ENCODE results near the gene RRAS2. TPM values are rescaled to one million over a fixed set of nuclear protein-coding genes. Genes with fewer than 3 reads are reported as not detected.

The RRAS2 gene
- total and polyA plus RNA-seq, 5 experiments from 2014 or later, result 6.1 to 19.0 (median 16.0) TPM

DNA sequence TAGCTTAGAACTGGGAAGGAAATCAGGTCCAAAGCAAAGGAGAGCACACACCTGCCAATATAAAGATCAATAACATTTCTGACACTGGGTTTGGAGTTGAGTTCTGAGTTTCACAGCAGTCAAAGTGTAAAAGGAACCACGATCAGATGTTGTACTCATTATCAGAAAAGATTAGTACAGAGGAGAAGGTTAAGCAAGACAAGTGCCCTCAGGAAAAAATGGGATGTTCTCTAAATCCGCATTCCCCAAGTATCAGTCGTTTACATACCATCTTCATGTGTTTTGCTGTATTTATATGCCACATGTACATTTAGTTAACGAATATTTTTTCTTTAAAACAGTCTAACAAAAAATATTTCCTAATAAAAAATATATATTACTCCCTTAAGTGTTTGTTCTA, 23.0 kb upstream of the RRAS2 start:
- H3K9me3 Mint-ChIP-seq, result no peaks in the 10 kb centered on the region
- no peak overlapping the region for H3K27ac Mint-ChIP-seq
- H3K36me3 Mint-ChIP-seq, result no peaks in the 10 kb centered on the region
- peak overlapping the region in 8 of 10 donors; percentile 12 to 83 (median 70) for H3K4me3 Mint-ChIP-seq
- H3K27me3 Mint-ChIP-seq, result peaks cover 10 to 26% (median 12%) of the 10 kb centered on the region in 5 donors
- no peak for ATAC-seq
- no peak for DNase-seq
- H3K4me1 Mint-ChIP-seq, result peaks cover 0 to 9% (median 2%) of the 10 kb centered on the region in 4 donors
- POLR2A ChIA-PET, result no interaction called here

DNA sequence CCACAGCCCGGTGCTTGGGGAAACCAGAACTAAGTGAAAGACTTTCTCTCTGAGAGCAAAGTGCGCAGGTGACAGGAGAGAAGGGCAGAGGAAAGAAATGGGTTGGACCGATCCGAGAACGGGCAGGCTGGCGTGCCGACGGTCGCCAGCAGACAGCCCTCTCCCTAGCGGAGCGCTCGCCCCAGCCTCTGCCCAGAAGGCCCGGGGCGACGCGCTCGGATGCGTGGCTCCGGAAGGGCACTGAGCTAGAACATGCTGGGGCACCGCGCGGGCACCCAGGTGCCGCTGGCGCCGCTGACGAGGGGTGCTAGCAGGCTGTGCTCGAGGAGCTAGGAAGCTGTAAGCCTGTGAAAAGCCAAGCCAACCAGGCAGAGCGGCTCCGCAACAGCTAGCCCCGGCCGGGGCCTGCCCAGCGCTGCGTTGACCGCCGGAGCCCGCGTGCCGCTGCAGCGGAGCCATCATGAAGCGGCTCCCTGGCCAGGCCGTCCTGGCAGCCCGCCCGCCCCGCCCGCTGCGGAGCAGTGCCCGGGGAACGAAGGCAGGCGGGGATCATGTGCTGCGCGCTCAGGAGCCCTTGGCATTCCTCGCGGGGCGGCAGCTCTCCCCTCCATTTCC, 22.1 kb upstream of the RRAS2 start:
- ATAC-seq, result peak; percentile 96 to 97
- peak; percentile 9 to 75 (median 51) for DNase-seq
- Mint-ChIP-seq H3K27me3 (peaks cover 10 to 29% (median 16%) of the 10 kb centered on the region in 5 donors), H3K36me3 (no peaks in the 10 kb centered on the region), H3K27ac (peak overlapping the region in 1 of 10 donors; percentile 65), H3K4me3 (peak overlapping the region; percentile 67 to 84 (median 81)), H3K4me1 (peaks cover 0 to 9% (median 2%) of the 10 kb centered on the region in 4 donors), H3K9me3 (no peaks in the 10 kb centered on the region)
- POLR2A ChIA-PET, result interaction anchor here (0.7 kb wide), 1 partner anchor 18 kb away, joined by 3 read pairs; no protein-coding TSS in a partner anchor

DNA sequence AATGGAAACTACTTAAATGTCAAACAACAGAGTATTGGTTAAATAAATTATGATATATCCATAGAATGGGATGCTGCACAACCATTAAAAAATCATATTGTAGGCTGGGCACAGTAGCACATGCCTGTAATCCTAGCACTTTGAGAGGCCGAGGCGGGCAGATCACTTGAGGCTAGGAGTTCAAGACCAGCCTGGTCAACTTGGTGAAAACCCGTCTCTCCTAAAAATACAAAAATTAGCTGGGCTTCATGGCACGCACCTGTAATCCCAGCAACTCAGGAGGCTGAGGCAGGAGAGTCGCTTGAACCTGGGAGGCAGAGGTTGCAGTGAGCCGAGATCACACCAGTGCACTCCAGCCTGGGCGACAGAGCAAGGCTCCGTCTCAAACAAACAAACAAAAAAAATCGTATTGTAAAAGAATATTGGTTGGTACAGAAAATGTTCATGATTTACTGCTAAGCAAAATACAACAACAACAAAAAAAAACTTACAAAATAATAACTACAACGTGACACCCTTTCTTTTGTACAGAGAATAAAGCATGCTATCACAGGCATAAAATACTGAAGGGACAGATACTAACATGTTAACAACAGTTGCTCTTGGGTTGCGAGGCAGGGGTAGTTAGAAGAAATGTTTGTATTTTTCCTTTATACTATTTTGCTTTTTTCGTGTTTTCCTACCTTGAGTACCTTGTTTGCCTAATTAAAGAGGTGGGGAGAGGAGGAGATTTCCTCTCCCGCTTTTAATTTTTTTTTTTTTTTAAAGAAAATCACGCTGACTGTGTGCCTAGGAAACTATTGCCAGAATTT, 21.3 kb upstream of the RRAS2 start:
- Mint-ChIP-seq H3K27me3 (peaks cover 11 to 29% (median 16%) of the 10 kb centered on the region in 5 donors), H3K27ac (no peak overlapping the region), H3K4me1 (peaks cover 0 to 9% (median 2%) of the 10 kb centered on the region in 4 donors), H3K36me3 (no peaks in the 10 kb centered on the region), H3K4me3 (peak overlapping the region; percentile 67 to 84 (median 80)), H3K9me3 (peaks cover 0 to 1% (median 0%) of the 10 kb centered on the region in 9 donors)
- DNase-seq (no peak), ATAC-seq (no peak)
- POLR2A ChIA-PET, result interaction anchor here (0.6 kb wide), 1 partner anchor 98 kb away, joined by 7 read pairs; no protein-coding TSS in a partner anchor

DNA sequence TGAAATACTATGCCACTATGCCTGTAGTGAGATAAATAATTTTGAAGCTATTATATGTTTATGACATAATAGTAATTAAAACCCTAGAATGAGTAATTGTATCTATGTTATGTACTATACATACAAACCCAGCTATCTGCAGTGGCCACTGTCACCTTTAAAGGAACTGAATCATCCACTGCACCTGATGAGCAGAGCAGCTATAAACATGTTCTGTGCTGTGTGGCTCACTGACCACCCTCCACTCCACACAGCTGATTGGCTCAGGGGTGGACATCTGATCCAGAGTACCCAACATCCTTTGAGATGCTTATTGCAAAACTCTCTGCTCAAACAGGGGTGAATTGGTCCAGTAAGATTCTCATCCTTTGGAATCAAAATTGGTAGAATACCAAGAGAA, 19.2 kb upstream of the RRAS2 start:
- Mint-ChIP-seq H3K4me3 (no peak overlapping the region), H3K27ac (no peak overlapping the region), H3K27me3 (peaks cover 13 to 29% (median 16%) of the 10 kb centered on the region in 5 donors), H3K36me3 (no peaks in the 10 kb centered on the region), H3K9me3 (peaks cover 0 to 2% (median 0%) of the 10 kb centered on the region in 9 donors), H3K4me1 (peaks cover 0 to 9% (median 2%) of the 10 kb centered on the region in 4 donors)
- ATAC-seq, result no peak
- no peak for DNase-seq
- POLR2A ChIA-PET, result no interaction called here

DNA sequence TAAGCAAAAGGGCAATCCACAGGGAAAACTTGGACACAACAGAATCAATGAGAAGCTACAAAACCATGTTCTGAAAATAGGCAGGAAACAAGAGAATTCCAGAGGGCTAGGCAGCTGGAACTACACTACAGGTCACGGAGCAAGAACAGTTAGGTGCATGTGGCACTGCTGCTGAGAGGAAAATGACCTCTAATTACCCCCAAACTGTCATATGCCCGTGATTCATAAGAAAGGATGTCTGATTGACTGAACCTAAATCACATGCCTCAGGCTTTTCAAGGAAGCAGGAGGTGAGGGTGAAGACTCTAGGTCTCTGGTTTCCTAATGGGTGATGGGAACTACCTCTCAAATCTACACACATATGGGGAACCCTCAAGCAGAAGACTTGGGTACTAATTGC, 17.9 kb upstream of the RRAS2 start:
- Mint-ChIP-seq H3K27me3 (peaks cover 13 to 27% (median 15%) of the 10 kb centered on the region in 5 donors), H3K36me3 (peaks cover 0 to 3% (median 0%) of the 10 kb centered on the region in 3 donors), H3K4me1 (peaks cover 0 to 9% (median 2%) of the 10 kb centered on the region in 4 donors), H3K9me3 (peaks cover 0 to 2% (median 0%) of the 10 kb centered on the region in 9 donors), H3K4me3 (no peak overlapping the region), H3K27ac (no peak overlapping the region)
- POLR2A ChIA-PET, result interaction anchor here (0.6 kb wide), 1 partner anchor 8 kb away, joined by 3 read pairs; no protein-coding TSS in a partner anchor
- DNase-seq (no peak), ATAC-seq (no peak)

DNA sequence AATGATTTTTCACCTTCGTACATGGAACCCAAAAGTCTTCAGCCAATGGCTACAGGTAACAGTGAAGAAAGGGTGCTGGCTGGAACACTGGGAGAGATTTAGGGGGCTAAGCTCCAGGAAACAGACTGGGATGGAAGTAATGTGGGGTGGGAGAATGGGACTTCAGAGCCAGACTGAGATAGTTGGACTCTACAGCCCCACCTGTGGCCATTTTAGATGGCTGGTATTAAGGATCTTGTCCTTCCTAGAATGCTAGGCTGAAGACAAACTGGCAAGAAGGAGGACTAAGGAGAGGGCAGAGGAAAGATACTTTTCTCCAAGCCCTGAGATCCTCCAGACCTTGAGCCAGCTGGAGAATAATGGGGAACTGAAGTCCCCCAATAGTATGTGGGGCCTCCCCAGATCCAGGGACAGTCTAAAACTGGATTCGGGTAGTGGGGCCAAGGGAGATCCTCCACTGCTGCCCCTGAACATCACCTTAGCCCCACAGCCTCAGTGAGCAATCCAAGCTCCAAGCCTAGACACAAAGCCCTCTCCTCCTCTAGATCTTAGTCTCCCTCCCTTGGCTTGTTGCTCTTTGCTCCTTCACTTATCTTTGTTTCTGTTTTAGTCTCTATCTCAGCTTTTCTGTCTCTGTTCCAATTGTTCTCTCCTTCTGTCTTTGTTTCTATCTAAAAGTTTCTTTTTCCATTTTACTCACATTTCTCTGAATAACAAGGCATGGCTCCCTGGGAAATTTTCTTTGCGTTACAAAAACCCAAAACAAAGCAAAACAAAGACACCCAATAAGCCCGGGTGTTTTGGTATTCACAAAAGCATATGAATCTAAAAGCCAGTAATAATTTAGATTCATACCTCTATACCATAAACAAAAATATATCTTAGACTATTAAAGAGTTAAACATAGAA, 16.2 kb upstream of the RRAS2 start:
- peaks cover 8 to 20% (median 13%) of the 10 kb centered on the region in 5 donors for H3K27me3 Mint-ChIP-seq
- H3K4me1 Mint-ChIP-seq, result peaks cover 0 to 2% (median 0%) of the 10 kb centered on the region in 4 donors
- DNase-seq (no peak), ATAC-seq (no peak)
- H3K27ac Mint-ChIP-seq, result no peak overlapping the region
- peaks cover 0 to 3% (median 0%) of the 10 kb centered on the region in 3 donors for H3K36me3 Mint-ChIP-seq
- POLR2A ChIA-PET, result interaction anchor here (0.7 kb wide), 1 partner anchor 25 kb away, joined by 3 read pairs; no protein-coding TSS in a partner anchor
- H3K4me3 Mint-ChIP-seq, result no peak overlapping the region
- H3K9me3 Mint-ChIP-seq, result peaks cover 0 to 2% (median 0%) of the 10 kb centered on the region in 9 donors

DNA sequence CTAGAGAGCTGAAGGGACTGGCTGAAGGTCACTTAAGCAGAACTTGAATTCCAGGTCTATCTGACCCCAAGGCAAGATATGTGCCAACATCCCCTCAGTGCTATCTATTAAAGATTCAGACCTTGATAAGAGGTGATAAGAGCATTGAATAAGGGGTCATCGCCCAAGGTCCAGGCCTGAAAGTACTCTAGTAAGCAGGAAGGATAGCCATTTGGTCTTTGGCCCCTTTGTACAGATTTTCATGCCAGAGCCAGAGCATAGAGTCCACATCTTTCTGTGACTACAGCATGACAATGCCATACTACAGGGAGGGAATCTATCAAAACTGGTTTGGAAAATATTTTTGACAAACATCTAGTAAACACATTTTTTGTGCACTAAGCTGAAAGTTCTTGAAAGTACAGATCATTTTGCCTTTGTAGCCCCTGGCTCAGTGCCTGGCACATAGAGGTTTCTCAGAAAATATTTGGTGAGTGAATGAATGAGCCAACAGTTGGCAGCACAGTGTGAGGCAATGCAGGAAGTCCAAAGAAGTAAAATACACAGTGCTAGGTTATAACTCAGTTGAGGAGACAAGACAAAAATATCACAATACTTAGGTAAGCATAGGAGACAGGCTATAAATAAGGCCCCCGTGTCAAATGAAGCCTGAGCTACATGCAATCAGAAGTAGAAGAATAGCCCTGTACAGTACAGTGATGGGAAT, 15.1 kb upstream of the RRAS2 start:
- Mint-ChIP-seq H3K27ac (no peak overlapping the region), H3K4me3 (no peak overlapping the region), H3K9me3 (peaks cover 0 to 2% (median 0%) of the 10 kb centered on the region in 9 donors), H3K27me3 (peaks cover 4 to 20% (median 8%) of the 10 kb centered on the region in 5 donors), H3K4me1 (peaks cover 0 to 6% (median under 1%) of the 10 kb centered on the region in 4 donors), H3K36me3 (peaks cover 0 to 3% (median 0%) of the 10 kb centered on the region in 3 donors)
- POLR2A ChIA-PET, result no interaction called here
- DNase-seq (no peak), ATAC-seq (no peak)

DNA sequence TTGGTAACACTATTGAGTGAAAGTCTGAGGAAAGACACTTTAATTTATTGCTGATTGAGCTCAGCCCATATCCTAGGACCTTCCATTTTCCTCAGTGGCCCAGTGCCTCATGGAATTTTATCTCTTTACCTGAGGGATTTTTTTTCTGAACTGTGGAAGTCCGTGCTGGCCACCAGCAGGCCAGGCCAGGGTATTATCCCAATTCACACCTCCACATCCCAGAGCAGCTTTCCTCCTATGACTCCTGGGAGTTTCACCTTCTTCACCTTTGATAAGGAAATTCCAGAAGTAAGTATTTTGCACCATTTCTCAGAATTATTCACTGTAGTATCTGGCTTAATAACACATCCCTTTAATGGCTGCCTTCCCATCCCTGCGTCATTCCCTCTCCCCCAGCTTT, 13.0 kb upstream of the RRAS2 start:
- Mint-ChIP-seq H3K4me1 (peaks cover 0 to 13% (median 2%) of the 10 kb centered on the region in 4 donors), H3K9me3 (peaks cover 0 to 2% (median 0%) of the 10 kb centered on the region in 9 donors), H3K27ac (no peak overlapping the region), H3K4me3 (no peak overlapping the region), H3K36me3 (peaks cover 0 to 3% (median 0%) of the 10 kb centered on the region in 3 donors), H3K27me3 (peaks cover 1 to 4% (median 4%) of the 10 kb centered on the region in 5 donors)
- POLR2A ChIA-PET, result no interaction called here
- ATAC-seq (no peak), DNase-seq (no peak)

DNA sequence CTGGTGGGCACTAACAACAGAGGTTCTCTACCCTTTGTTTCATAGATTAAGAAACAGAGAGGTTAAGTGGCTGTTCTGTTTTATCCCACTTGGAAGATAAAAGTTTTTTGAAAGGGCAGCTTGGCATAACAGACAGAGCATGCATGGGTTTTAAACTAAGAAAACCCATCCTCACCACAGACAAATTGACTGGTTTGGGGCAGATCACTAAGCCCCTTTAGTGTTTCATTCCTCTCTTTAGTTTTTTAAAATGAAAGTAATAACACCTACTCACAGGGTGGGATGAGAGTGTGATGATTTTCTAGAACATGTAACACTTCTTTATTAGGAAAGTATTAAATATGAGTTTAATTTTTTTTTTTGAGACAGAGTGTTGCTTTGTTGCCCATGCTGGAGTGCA, 12.3 kb upstream of the RRAS2 start:
- peaks cover 0 to 15% (median 2%) of the 10 kb centered on the region in 4 donors for H3K4me1 Mint-ChIP-seq
- no peak overlapping the region for H3K4me3 Mint-ChIP-seq
- peaks cover 0 to 2% (median 0%) of the 10 kb centered on the region in 9 donors for H3K9me3 Mint-ChIP-seq
- peaks cover 0 to 3% (median 0%) of the 10 kb centered on the region in 3 donors for H3K36me3 Mint-ChIP-seq
- H3K27ac Mint-ChIP-seq, result no peak overlapping the region
- ATAC-seq, result no peak
- no peak for DNase-seq
- POLR2A ChIA-PET, result interaction anchor here (0.6 kb wide), 1 partner anchor 76 kb away, joined by 4 read pairs; no protein-coding TSS in a partner anchor
- H3K27me3 Mint-ChIP-seq, result peaks cover 0 to 3% (median 0%) of the 10 kb centered on the region in 5 donors

DNA sequence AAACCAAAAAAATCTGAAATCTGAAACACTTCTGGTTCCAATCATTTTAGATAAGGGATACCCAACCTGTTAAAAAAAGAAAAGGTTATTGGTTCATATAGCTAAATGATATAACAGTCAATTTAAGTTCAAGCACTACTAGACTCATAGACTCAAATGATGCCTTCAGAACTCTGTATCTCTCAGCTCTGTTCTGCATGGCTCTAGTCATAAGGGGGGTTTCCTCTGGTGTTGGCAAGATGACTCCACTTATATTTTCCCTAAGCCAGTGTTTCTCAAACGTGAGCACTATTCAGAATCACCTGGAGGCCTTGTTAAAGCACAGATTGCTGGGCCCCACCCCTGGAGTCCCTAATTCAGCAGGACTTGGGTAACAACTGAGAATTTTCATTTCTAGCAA, 11.5 kb upstream of the RRAS2 start:
- POLR2A ChIA-PET, result interaction anchor here (0.6 kb wide), 1 partner anchor 77 kb away, joined by 4 read pairs; no protein-coding TSS in a partner anchor
- Mint-ChIP-seq H3K9me3 (peaks cover 0 to 2% (median 0%) of the 10 kb centered on the region in 9 donors), H3K27ac (no peak overlapping the region), H3K4me1 (peaks cover 0 to 15% (median 2%) of the 10 kb centered on the region in 4 donors), H3K36me3 (peaks cover 0 to 3% (median 0%) of the 10 kb centered on the region in 3 donors), H3K27me3 (peaks cover 0 to 3% (median 0%) of the 10 kb centered on the region in 5 donors), H3K4me3 (no peak overlapping the region)
- ATAC-seq, result no peak
- no peak for DNase-seq

DNA sequence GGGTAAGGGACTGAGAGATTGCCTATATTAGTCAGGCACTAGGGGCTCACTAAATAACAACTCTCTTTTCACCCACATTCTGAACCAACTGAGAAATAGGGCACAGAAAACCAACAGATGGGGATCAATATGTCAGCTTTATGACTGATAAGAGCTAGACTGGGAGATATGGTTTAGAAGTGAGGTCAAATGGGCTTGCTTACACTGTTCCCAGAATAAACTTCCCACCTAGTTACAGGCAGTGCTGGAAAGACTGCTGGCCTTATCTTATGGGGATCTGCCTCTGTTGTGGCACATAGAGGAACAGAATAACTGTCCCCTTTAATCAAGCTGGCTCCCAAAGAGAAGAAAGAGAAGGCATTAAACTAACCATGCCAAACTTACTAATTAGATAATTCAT, 10.6 kb upstream of the RRAS2 start:
- ATAC-seq, result no peak
- no peak overlapping the region for H3K4me3 Mint-ChIP-seq
- no peaks in the 10 kb centered on the region for H3K9me3 Mint-ChIP-seq
- H3K27me3 Mint-ChIP-seq, result no peaks in the 10 kb centered on the region
- H3K4me1 Mint-ChIP-seq, result peaks cover 0 to 15% (median 2%) of the 10 kb centered on the region in 4 donors
- DNase-seq, result no peak
- peaks cover 0 to 3% (median 0%) of the 10 kb centered on the region in 3 donors for H3K36me3 Mint-ChIP-seq
- POLR2A ChIA-PET, result no interaction called here
- no peak overlapping the region for H3K27ac Mint-ChIP-seq

All from naive thymus-derived CD8-positive, alpha-beta T cell (primary cell).